SK-N-SH treated with all-trans-retinoic acid at 6 μM for 48 hours (cell line): ENCODE results near the gene DENND1A.
A peak's percentile ranks its signal among the peaks of the same experiment; 100 is the strongest.

Experiments
- ATAC-seq: fragments of 200-7000 bp; cut with Tn5 transposase; 3 replicates; pipeline ENCODE4 v1.9.1; 2020; ENCODE audit warnings: mild to moderate bottlenecking, moderate library complexity
- BACH2 ChIP-seq: fragments of 250-450 bp; sonication (Bioruptor Pico); IDR thresholded peaks from 2 replicates; pipeline ENCODE4 v1.9.0; 2021; ENCODE audit warnings: mild to moderate bottlenecking, borderline replicate concordance
- CREB5 ChIP-seq: fragments of 250-450 bp; sonication (Bioruptor Pico); IDR thresholded peaks from 2 replicates; pipeline ENCODE4 v1.5.1; 2020; ENCODE audit warnings: low read depth, mild to moderate bottlenecking, moderate library complexity
- CSDC2 ChIP-seq: fragments of 250-450 bp; sonication (Bioruptor Pico); IDR thresholded peaks from 2 replicates; pipeline ENCODE4 v1.5.0; 2020; ENCODE audit warnings: mild to moderate bottlenecking, moderate library complexity
- CSRNP3 ChIP-seq: fragments of 250-450 bp; sonication (Bioruptor Pico); IDR thresholded peaks from 2 replicates; pipeline ENCODE4 v1.5.1; 2021; ENCODE audit warnings: mild to moderate bottlenecking, moderate library complexity
- ESRRG ChIP-seq: fragments of 250-450 bp; sonication (Bioruptor Pico); IDR thresholded peaks from 2 replicates; pipeline ENCODE4 v1.6.1; 2021; ENCODE audit warnings: mild to moderate bottlenecking
- GLIS3 ChIP-seq: fragments of 250-450 bp; sonication (Bioruptor Pico); IDR thresholded peaks from 2 replicates; pipeline ENCODE4 v1.5.0; 2020; ENCODE audit warnings: mild to moderate bottlenecking, moderate library complexity
- OSR1 ChIP-seq: fragments of 250-450 bp; sonication (Bioruptor Pico); IDR thresholded peaks from 2 replicates; pipeline ENCODE4 v1.8.0; 2022; ENCODE audit warnings: moderate library complexity, mild to moderate bottlenecking, inconsistent platforms
- PATZ1 ChIP-seq: fragments of 250-450 bp; sonication (Bioruptor Pico); IDR thresholded peaks from 2 replicates; pipeline ENCODE4 v1.8.0; 2020; ENCODE audit warnings: mild to moderate bottlenecking, moderate library complexity, borderline replicate concordance
- POU6F1 ChIP-seq: fragments of 250-450 bp; sonication (Bioruptor Pico); IDR thresholded peaks from 2 replicates; pipeline ENCODE4 v1.8.0; 2021; ENCODE audit warnings: low read depth, mild to moderate bottlenecking, moderate library complexity, borderline replicate concordance
- PPARA ChIP-seq: fragments of 250-450 bp; sonication (Bioruptor Pico); IDR thresholded peaks from 2 replicates; pipeline ENCODE4 v1.5.0; 2020; ENCODE audit warnings: mild to moderate bottlenecking, borderline replicate concordance
- RARB ChIP-seq: fragments of 250-450 bp; sonication (Bioruptor Pico); IDR thresholded peaks from 2 replicates; pipeline ENCODE4 v1.8.0; 2021; ENCODE audit warnings: mild to moderate bottlenecking, moderate library complexity
- TCF4 ChIP-seq: fragments of 250-450 bp; sonication (Bioruptor Pico); IDR thresholded peaks from 2 replicates; pipeline ENCODE4 v1.8.0; 2021; ENCODE audit warnings: mild to moderate bottlenecking, moderate library complexity, borderline replicate concordance
- TOX ChIP-seq: fragments of 250-450 bp; sonication (Bioruptor Pico); IDR thresholded peaks from 2 replicates; pipeline ENCODE4 v1.8.0; 2021; ENCODE audit warnings: mild to moderate bottlenecking, moderate library complexity, borderline replicate concordance
- TSHZ2 ChIP-seq: fragments of 250-450 bp; sonication (Bioruptor Pico); IDR thresholded peaks from 2 replicates; pipeline ENCODE4 v1.5.0; 2020; ENCODE audit warnings: mild to moderate bottlenecking, moderate library complexity
- ZFP3 ChIP-seq: fragments of 250-450 bp; sonication (Bioruptor Pico); IDR thresholded peaks from 2 replicates; pipeline ENCODE4 v1.5.0; 2020; ENCODE audit warnings: mild to moderate bottlenecking, moderate library complexity
- ZFP30 ChIP-seq: fragments of 450-650 bp; formaldehyde crosslinking; IDR thresholded peaks from 2 replicates; pipeline ENCODE4 v1.5.0; 2022; ENCODE audit warnings: mild to moderate bottlenecking, moderate library complexity
- ZNF70 ChIP-seq: fragments of 450-650 bp; formaldehyde crosslinking; IDR thresholded peaks from 2 replicates; pipeline ENCODE4 v1.5.0; 2020; ENCODE audit warnings: mild to moderate bottlenecking, moderate library complexity
- ZNF8 ChIP-seq: fragments of 450-650 bp; formaldehyde crosslinking; IDR thresholded peaks from 2 replicates; pipeline ENCODE4 v1.5.0; 2020; ENCODE audit warnings: mild to moderate bottlenecking, moderate library complexity

DENND1A gene

GRCh38 chr9:123500336-123500735 is 429.6 kb downstream of the DENND1A start:
- TF ChIP-seq RARB (CRISPR knock-in tag) (no peak), ZFP3 (peak; percentile 91)
- ATAC-seq = no peak

- TF ChIP-seq ZFP30 (no peak), PPARA (no peak)
- ATAC-seq = no peak
These were observed 432.1 kb downstream of the DENND1A start for GRCh38 chr9:123497830-123498229.

DNA sequence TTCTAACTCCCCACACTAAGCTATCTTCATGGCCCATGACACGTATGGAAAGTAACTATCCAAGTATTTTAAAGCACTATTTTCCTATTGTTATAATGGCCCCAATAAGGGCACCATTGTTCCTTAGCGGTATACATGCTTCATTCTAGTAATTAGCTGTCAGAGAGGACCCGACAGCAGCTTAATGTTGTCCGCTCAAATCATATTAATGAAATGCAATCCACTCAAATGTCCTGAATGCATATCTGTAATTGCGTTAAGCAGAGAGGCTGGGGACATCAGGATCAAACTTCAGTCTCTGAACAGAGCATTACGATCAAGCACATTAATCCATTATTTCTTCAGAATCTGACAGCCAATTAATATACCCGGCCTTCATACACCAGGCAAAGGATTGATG is 434.2 kb downstream of the DENND1A start:
- ATAC-seq = no peak
- TF ChIP-seq TCF4 (no peak), BACH2 (CRISPR knock-in tag) (no peak)

GRCh38 chr9:123493627-123494026 is 436.3 kb downstream of the DENND1A start:
- no peak for ATAC-seq

GRCh38 chr9:123490688-123491087 is 439.2 kb downstream of the DENND1A start:
- TF ChIP-seq CSRNP3 = no peak
- TF ChIP-seq CSDC2 (CRISPR knock-in tag) = no peak
- no peak for TF ChIP-seq ZFP3
- no peak for TF ChIP-seq GLIS3
- TF ChIP-seq CREB5 (CRISPR knock-in tag) = no peak
- TF ChIP-seq PATZ1 (CRISPR knock-in tag) = no peak
- no peak for TF ChIP-seq TOX (CRISPR knock-in tag)
- no peak for ATAC-seq

More at GRCh38 chr9:123493627-123494026, 436.3 kb downstream of the DENND1A start:
- TF ChIP-seq POU6F1 (CRISPR knock-in tag) (no peak), ZFP30 (no peak), CREB5 (CRISPR knock-in tag) (no peak), RARB (CRISPR knock-in tag) (no peak), OSR1 (CRISPR knock-in tag) (no peak), ZFP3 (no peak), ESRRG (CRISPR knock-in tag) (no peak), ZNF70 (CRISPR knock-in tag) (no peak), ZNF8 (no peak), TSHZ2 (CRISPR knock-in tag) (no peak)
